A549 (cell line): ENCODE results near the gene LAMB3. TPM values are rescaled to one million over a fixed set of nuclear protein-coding genes. Genes with fewer than 3 reads are reported as not detected.

Experiments used
- ATAC-seq, 2 experiments: fragments of 200-7000 bp in 1 of 2; fragments of >200 bp in 1 of 2; cut with Nextera tagmentation in 1 of 2; cut with Tn5 transposase in 1 of 2; 3 replicates each; pipeline versions ENCODE4 v1.8.0 to v1.9.1; 2018 to 2020; ENCODE audit warnings: mild to moderate bottlenecking in 1 of 2, moderate library complexity in 1 of 2
- CTCF ChIA-PET: fragments of 300-600 bp; sonication (Branson Sonifier 250); formaldehyde crosslinking; extraction: SDS; loops from one replicate; lab custom pipeline; 2021; ENCODE audit warnings: antibody characterized with exemption, inconsistent platforms; lab: Yijun Ruan, JAX
- POLR2A ChIA-PET: fragments of 350-600 bp; formaldehyde crosslinking; extraction: SDS; loops from one replicate; lab custom pipeline; 2021; ENCODE audit warnings: antibody characterized with exemption, inconsistent platforms; lab: Yijun Ruan, JAX
- DNase-seq, 2 experiments: peaks; one replicate each; pipeline versions ENCODE4 v3.0.0 to v3.0.0-alpha.2; 2011 to 2016; ENCODE audit warnings: low read depth in 1 of 2, low spot score in 1 of 2
- FAIRE-seq: peaks from 2 replicates; lab custom pipeline; 2011; peaks lifted over from hg19 to GRCh38; lab: Jason Lieb, UNC
- H3K27ac ChIP-seq, 2 experiments: fragments of >200 bp; sonication (Bioruptor Twin); formaldehyde crosslinking; 3 replicates each; pipeline ENCODE4 v1.5.1; 2016 to 2017
- H3K4me1 ChIP-seq: fragments of >200 bp; sonication (Bioruptor Twin); formaldehyde crosslinking; 3 replicates; pipeline ENCODE4 v1.6.1; 2016
- H3K4me2 ChIP-seq: fragments of >200 bp; sonication (Bioruptor Twin); formaldehyde crosslinking; 3 replicates; pipeline ENCODE4 v1.6.1; 2016
- H3K4me3 ChIP-seq: fragments of >200 bp; sonication (Bioruptor Twin); formaldehyde crosslinking; 3 replicates; pipeline ENCODE4 v1.5.1; 2016
- H3K9me3 ChIP-seq: fragments of >200 bp; sonication (Bioruptor Twin); formaldehyde crosslinking; 3 replicates; pipeline ENCODE4 v1.6.1; 2016
- CBX8 ChIP-seq: fragments of 200-600 bp; sonication (generic); IDR thresholded peaks from 2 replicates; pipeline ENCODE4 v1.6.1; 2016
- CEBPB ChIP-seq, 2 experiments: fragments of >200 bp in 1 of 2; sonication (Bioruptor Twin) in 1 of 2; formaldehyde crosslinking in 1 of 2; IDR thresholded peaks; 2 replicates each; pipeline ENCODE4 v1.6.1; 2012 to 2016
- CHD4 ChIP-seq: fragments of 200-600 bp; sonication (generic); IDR thresholded peaks from 2 replicates; pipeline ENCODE4 v1.6.1; 2016; ENCODE audit warnings: antibody characterized with exemption, mild to moderate bottlenecking, borderline replicate concordance
- CTCF ChIP-seq: fragments of >200 bp; sonication (Bioruptor Twin); formaldehyde crosslinking; IDR thresholded peaks from 3 replicates; pipeline ENCODE4 v1.5.1; 2016
- EP300 ChIP-seq, 2 experiments: fragments of >200 bp; sonication (Bioruptor Twin); formaldehyde crosslinking; IDR thresholded peaks; 2 replicates in 1 of 2; 3 replicates in 1 of 2; pipeline ENCODE4 v1.6.1; 2016 to 2017
- FOSB ChIP-seq: fragments of 250-450 bp; sonication (Bioruptor Pico); IDR thresholded peaks from 2 replicates; pipeline ENCODE4 v1.5.0; 2020; ENCODE audit warnings: mild to moderate bottlenecking, moderate library complexity
- FOXS1 ChIP-seq: fragments of 250-450 bp; sonication (Bioruptor Pico); IDR thresholded peaks from 2 replicates; pipeline ENCODE4 v1.5.0; 2020; ENCODE audit warnings: mild to moderate bottlenecking, moderate library complexity
- GATA3 ChIP-seq: IDR thresholded peaks from 2 replicates; pipeline ENCODE4 v1.6.1; 2012; ENCODE audit warnings: borderline replicate concordance
- HOXB5 ChIP-seq: fragments of 250-450 bp; sonication (Bioruptor Pico); IDR thresholded peaks from 2 replicates; pipeline ENCODE4 v1.5.0; 2020; ENCODE audit warnings: mild to moderate bottlenecking, moderate library complexity
- JUN ChIP-seq, 2 experiments: fragments of >200 bp; sonication (Bioruptor Twin); formaldehyde crosslinking; IDR thresholded peaks; 2 replicates in 1 of 2; 3 replicates in 1 of 2; pipeline ENCODE4 v1.6.1; 2016 to 2017
- KDM5A ChIP-seq: fragments of 200-600 bp; sonication (generic); IDR thresholded peaks from 2 replicates; pipeline ENCODE4 v1.6.1; 2016; ENCODE audit warnings: antibody characterized with exemption, mild to moderate bottlenecking
- MAFK ChIP-seq: fragments of 450-650 bp; IDR thresholded peaks from 2 replicates; pipeline ENCODE4 v1.6.1; 2014; ENCODE audit not compliant: partially characterized antibody
- MAZ ChIP-seq: fragments of 150-350 bp; IDR thresholded peaks from 2 replicates; pipeline ENCODE4 v1.6.1; 2014; ENCODE audit warnings: antibody characterized with exemption, low read depth, low read length, borderline replicate concordance
- MYC ChIP-seq: IDR thresholded peaks from 2 replicates; pipeline ENCODE4 v1.6.1; 2012; ENCODE audit warnings: mild to moderate bottlenecking, inconsistent platforms, low read length, improper control_type of control experiment, borderline replicate concordance
- NFE2L2 ChIP-seq: fragments of 150-350 bp; conservative IDR thresholded peaks from 2 replicates; pipeline ENCODE4 v1.6.1; 2014; ENCODE audit warnings: low read length
- NR3C1 ChIP-seq: fragments of >200 bp; sonication (Bioruptor Twin); formaldehyde crosslinking; IDR thresholded peaks from 3 replicates; pipeline ENCODE4 v1.6.1; 2017
- POLR2A ChIP-seq: IDR thresholded peaks from 2 replicates; pipeline ENCODE4 v1.6.1; 2012; ENCODE audit warnings: mild to moderate bottlenecking, low read length
- POLR2AphosphoS2 ChIP-seq: conservative IDR thresholded peaks from 2 replicates; pipeline ENCODE4 v1.6.1; 2012; ENCODE audit warnings: low read length, improper control_type of control experiment, inconsistent platforms
- RAD21 ChIP-seq, 2 experiments: fragments of >200 bp in 1 of 2; sonication (Bioruptor Twin) in 1 of 2; formaldehyde crosslinking in 1 of 2; IDR thresholded peaks in 1 of 2; conservative IDR thresholded peaks in 1 of 2; 2 replicates in 1 of 2; 3 replicates in 1 of 2; pipeline ENCODE4 v1.6.1; 2012 to 2018; ENCODE audit warnings: inconsistent platforms in 1 of 2
- RARB ChIP-seq: fragments of 250-450 bp; sonication (Bioruptor Pico); IDR thresholded peaks from 2 replicates; pipeline ENCODE4 v1.8.0; 2021; ENCODE audit warnings: mild to moderate bottlenecking, moderate library complexity
- RFX5 ChIP-seq: fragments of 450-650 bp; IDR thresholded peaks from 2 replicates; pipeline ENCODE4 v1.7.1; 2014; ENCODE audit warnings: antibody characterized with exemption, mild to moderate bottlenecking, moderate library complexity
- USF2 ChIP-seq: fragments of 450-650 bp; IDR thresholded peaks from 2 replicates; pipeline ENCODE4 v1.6.1; 2014; ENCODE audit warnings: antibody characterized with exemption
- ZNF302 ChIP-seq: fragments of 250-450 bp; sonication (Bioruptor Pico); IDR thresholded peaks from 2 replicates; pipeline ENCODE4 v1.9.0; 2021; ENCODE audit warnings: inconsistent platforms, mild to moderate bottlenecking, moderate library complexity
- ZSCAN20 ChIP-seq: fragments of 250-450 bp; sonication (Bioruptor Pico); IDR thresholded peaks from 2 replicates; pipeline ENCODE4 v1.8.0; 2022; ENCODE audit warnings: mild to moderate bottlenecking, moderate library complexity
- WGBS: methylation state at CpG from one replicate; pipeline ENCODE4 v1.1.6; 2017; ENCODE audit errors: missing lambda C conversion rate; 5-methylcytosine and 5-hydroxymethylcytosine counted together
- polyA plus RNA-seq, 4 experiments: library from polyadenylated mRNA; depleted of rRNA in 3 of 4; stranded (reverse); fragments of >200 nt; fragmentation: RNase III in 1 of 4; extraction: RNeasy Plus Mini Kit Qiagen cat#74134 plus additional on column Dnase treatment in 1 of 4; gene quantifications; 2 replicates in 3 of 4; 3 replicates in 1 of 4; pipeline ENCODE4 v1.2.3, GENCODE V29; 2011 to 2017
- TF ChIP-seq, protein P1 (sequence below): fragments of 250-450 bp; sonication (Bioruptor Pico); IDR thresholded peaks from 2 replicates; pipeline ENCODE4 v1.5.0; 2020; ENCODE audit warnings: low read depth, mild to moderate bottlenecking, moderate library complexity
- TF ChIP-seq, protein P2 (sequence below): fragments of 150-350 bp; IDR thresholded peaks from 2 replicates; pipeline ENCODE4 v1.6.1; 2014; ENCODE audit warnings: low read depth, mild to moderate bottlenecking, low read length
- TF ChIP-seq, protein P3 (sequence below): fragments of 250-450 bp; sonication (Bioruptor Pico); IDR thresholded peaks from 2 replicates; pipeline ENCODE4 v1.5.0; 2021; ENCODE audit warnings: mild to moderate bottlenecking, moderate library complexity, borderline replicate concordance

LAMB3 gene
- polyA plus RNA-seq, 2 of the 4 experiments (the other 2 are of a cell fraction), result 7.3 to 9.1 TPM

DNA sequence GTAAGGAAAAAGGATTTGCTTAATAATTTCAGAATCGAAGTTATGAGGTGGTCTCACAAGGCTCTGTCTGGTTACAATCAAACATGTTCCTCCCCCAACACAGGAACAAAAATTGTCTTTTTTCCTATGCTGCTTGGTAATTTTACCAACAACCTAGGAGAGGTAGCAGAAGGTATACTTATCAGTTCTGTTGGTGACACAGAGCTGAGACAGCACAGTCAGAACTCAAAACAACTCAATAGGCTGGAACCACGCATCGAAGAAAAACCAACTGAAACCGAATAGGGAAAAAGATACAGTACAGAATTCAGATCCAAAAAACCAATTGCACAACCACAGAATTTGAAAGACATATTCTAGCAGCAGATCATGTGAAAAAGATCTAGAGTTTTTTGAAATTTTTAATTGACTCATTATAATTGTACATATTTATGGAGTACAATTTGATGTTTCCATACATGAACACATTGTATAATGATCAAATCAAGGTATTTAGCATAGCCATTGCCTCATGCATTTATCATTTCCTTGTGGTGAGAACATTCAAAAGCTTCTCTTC lies 26.8 kb upstream of the LAMB3 start:
- ATAC-seq, result no peak

GRCh38 chr1:209675565-209676154 lies 23.4 kb upstream of the LAMB3 start:
- peak overlapping the region; percentile 41 for H3K4me3 ChIP-seq
- FAIRE-seq, result no peak
- H3K4me2 ChIP-seq, result peak overlapping the region; percentile 91
- ChIA-PET CTCF (interaction anchor here (0.9 to 2.1 kb wide), 6 partner anchors 9 to 46 kb away, joined by 3 to 7 read pairs (median 4); no protein-coding TSS in a partner anchor), POLR2A (interaction anchor here (0.6 kb wide), 1 partner anchor 157 kb away, joined by 3 read pairs; no protein-coding TSS in a partner anchor)
- no peak for DNase-seq
- no peak for TF ChIP-seq KDM5A
- no peak for TF ChIP-seq MYC
- no peak for TF ChIP-seq CHD4
- no peak for TF ChIP-seq CEBPB (IDR thresholded peaks at IDR 0.05)
- TF ChIP-seq ZNF302 (CRISPR knock-in tag), result no peak
- no peak for TF ChIP-seq RFX5
- no peak for TF ChIP-seq POLR2AphosphoS2
- no peak for TF ChIP-seq GATA3
- no peak for TF ChIP-seq POLR2A
- TF ChIP-seq FOXS1 (CRISPR knock-in tag), result no peak
- TF ChIP-seq NFE2L2, result no peak
- no peak for TF ChIP-seq MAZ
- H3K9me3 ChIP-seq, result no peaks in the 10 kb centered on the region
- ATAC-seq, result peak; percentile 38 to 78; a peak in 5 of 6 replicates
- H3K27ac ChIP-seq, result peak overlapping the region; percentile 28 to 31; a peak in 5 of 6 replicates
- peaks cover 17% of the 10 kb centered on the region; the same call in 2 of the 3 replicates for H3K4me1 ChIP-seq
- WGBS, result 48% methylated on average over 26 of the region's 34 CpGs

More for the DNA sequence above, 26.8 kb upstream of the LAMB3 start:
- Histone ChIP-seq H3K4me2 (no peak overlapping the region), H3K4me3 (no peak overlapping the region), H3K4me1 (peaks cover 6% of the 10 kb centered on the region; the same call in 2 of the 3 replicates), H3K27ac (no peak overlapping the region), H3K9me3 (no peaks in the 10 kb centered on the region)
- FAIRE-seq (no peak), DNase-seq (no peak)
- WGBS, result 56% methylated on average over 4 of the region's 4 CpGs
- TF ChIP-seq ZNF302 (CRISPR knock-in tag) (no peak), USF2 (no peak), CTCF (no peak), RARB (CRISPR knock-in tag) (no peak), FOSB (no peak), ZSCAN20 (CRISPR knock-in tag) (no peak), NR3C1 (no peak), HOXB5 (no peak), MAFK (no peak), NFE2L2 (no peak), JUN (IDR thresholded peaks at IDR 0.05) (no peak), CBX8 (no peak), RAD21 (conservative IDR thresholded peaks at IDR 0.05 in 1 of 2, IDR thresholded peaks at IDR 0.05 in 1 of 2) (no peak), EP300 (IDR thresholded peaks at IDR 0.05) (no peak), CHD4 (no peak), POLR2A (no peak)
- TF ChIP-seq, protein P1, sequence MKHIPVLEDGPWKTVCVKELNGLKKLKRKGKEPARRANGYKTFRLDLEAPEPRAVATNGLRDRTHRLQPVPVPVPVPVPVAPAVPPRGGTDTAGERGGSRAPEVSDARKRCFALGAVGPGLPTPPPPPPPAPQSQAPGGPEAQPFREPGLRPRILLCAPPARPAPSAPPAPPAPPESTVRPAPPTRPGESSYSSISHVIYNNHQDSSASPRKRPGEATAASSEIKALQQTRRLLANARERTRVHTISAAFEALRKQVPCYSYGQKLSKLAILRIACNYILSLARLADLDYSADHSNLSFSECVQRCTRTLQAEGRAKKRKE, result no peak
- TF ChIP-seq, protein P2, sequence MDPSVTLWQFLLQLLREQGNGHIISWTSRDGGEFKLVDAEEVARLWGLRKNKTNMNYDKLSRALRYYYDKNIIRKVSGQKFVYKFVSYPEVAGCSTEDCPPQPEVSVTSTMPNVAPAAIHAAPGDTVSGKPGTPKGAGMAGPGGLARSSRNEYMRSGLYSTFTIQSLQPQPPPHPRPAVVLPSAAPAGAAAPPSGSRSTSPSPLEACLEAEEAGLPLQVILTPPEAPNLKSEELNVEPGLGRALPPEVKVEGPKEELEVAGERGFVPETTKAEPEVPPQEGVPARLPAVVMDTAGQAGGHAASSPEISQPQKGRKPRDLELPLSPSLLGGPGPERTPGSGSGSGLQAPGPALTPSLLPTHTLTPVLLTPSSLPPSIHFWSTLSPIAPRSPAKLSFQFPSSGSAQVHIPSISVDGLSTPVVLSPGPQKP, result no peak
- TF ChIP-seq, protein P3, sequence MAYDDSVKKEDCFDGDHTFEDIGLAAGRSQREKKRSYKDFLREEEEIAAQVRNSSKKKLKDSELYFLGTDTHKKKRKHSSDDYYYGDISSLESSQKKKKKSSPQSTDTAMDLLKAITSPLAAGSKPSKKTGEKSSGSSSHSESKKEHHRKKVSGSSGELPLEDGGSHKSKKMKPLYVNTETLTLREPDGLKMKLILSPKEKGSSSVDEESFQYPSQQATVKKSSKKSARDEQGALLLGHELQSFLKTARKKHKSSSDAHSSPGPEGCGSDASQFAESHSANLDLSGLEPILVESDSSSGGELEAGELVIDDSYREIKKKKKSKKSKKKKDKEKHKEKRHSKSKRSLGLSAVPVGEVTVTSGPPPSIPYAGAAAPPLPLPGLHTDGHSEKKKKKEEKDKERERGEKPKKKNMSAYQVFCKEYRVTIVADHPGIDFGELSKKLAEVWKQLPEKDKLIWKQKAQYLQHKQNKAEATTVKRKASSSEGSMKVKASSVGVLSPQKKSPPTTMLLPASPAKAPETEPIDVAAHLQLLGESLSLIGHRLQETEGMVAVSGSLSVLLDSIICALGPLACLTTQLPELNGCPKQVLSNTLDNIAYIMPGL (CRISPR knock-in tag), result no peak
- CTCF ChIA-PET, result no interaction called here
- POLR2A ChIA-PET, result no interaction called here
